DND-41 (cell line): ENCODE data around the gene EFNB2.

Experiments used
- ATAC-seq: fragments of 200-7000 bp; cut with Tn5 transposase; 3 replicates; pipeline ENCODE4 v1.9.1; 2021; ENCODE audit warnings: low read depth; ENCODE audit not compliant: insufficient read depth
- DNase-seq: peaks from one replicate; pipeline ENCODE4 v3.0.0-alpha.2; 2020
- H2AFZ ChIP-seq: 2 replicates; pipeline ENCODE4 v1.6.0; 2012; ENCODE audit warnings: low read depth, low read length
- H3K27ac ChIP-seq: 2 replicates; pipeline ENCODE4 v1.5.1; 2012; ENCODE audit warnings: low read length, inconsistent platforms
- H3K27me3 ChIP-seq: fragments of 200-600 bp; sonication (generic); 2 replicates; pipeline ENCODE4 v1.6.0; 2012; ENCODE audit warnings: low read length, mild to moderate bottlenecking, inconsistent platforms; ENCODE audit not compliant: insufficient read depth, poor library complexity
- H3K36me3 ChIP-seq: 2 replicates; pipeline ENCODE4 v1.5.1; 2012; ENCODE audit warnings: low read length, inconsistent platforms; ENCODE audit not compliant: insufficient read depth
- H3K4me1 ChIP-seq: 2 replicates; pipeline ENCODE4 v1.5.1; 2012; ENCODE audit warnings: mild to moderate bottlenecking, low read length; ENCODE audit not compliant: insufficient read depth
- H3K4me2 ChIP-seq: 2 replicates; pipeline ENCODE4 v1.6.0; 2012; ENCODE audit warnings: mild to moderate bottlenecking, moderate library complexity, low read length, inconsistent platforms; ENCODE audit not compliant: insufficient read depth
- H3K4me3 ChIP-seq, 2 experiments: fragments of 200-600 bp in 1 of 2; shearing (Covaris generic) in 1 of 2; 2 replicates each; pipeline ENCODE4 v1.5.1; 2012 to 2016; ENCODE audit warnings: inconsistent platforms in 2 of 2, low read length in 2 of 2, mild to moderate bottlenecking in 2 of 2, low read depth in 1 of 2, moderate library complexity in 1 of 2
- H3K79me2 ChIP-seq: 2 replicates; pipeline ENCODE4 v1.6.0; 2012; ENCODE audit warnings: low read length, inconsistent platforms; ENCODE audit not compliant: insufficient read depth
- H3K9ac ChIP-seq: 2 replicates; pipeline ENCODE4 v1.6.0; 2012; ENCODE audit warnings: low read depth, mild to moderate bottlenecking, inconsistent platforms, low read length, moderate library complexity
- H3K9me3 ChIP-seq: 2 replicates; pipeline ENCODE4 v1.5.1; 2012; ENCODE audit warnings: low read length, moderate library complexity, mild to moderate bottlenecking, inconsistent platforms; ENCODE audit not compliant: insufficient read depth, severe bottlenecking
- H4K20me1 ChIP-seq: 2 replicates; pipeline ENCODE4 v1.6.0; 2012; ENCODE audit warnings: low read length; ENCODE audit not compliant: insufficient read depth
- EZH2 ChIP-seq: IDR thresholded peaks from 3 replicates; pipeline ENCODE4 v1.6.1; 2012; ENCODE audit warnings: borderline replicate concordance, low read depth, mild to moderate bottlenecking, moderate library complexity, low read length, inconsistent platforms; ENCODE audit not compliant: severe bottlenecking
- TF ChIP-seq, protein P1 (sequence below): IDR thresholded peaks from 2 replicates; pipeline ENCODE4 v1.5.1; 2012; ENCODE audit warnings: borderline replicate concordance, low read length, moderate library complexity, mild to moderate bottlenecking; ENCODE audit not compliant: poor library complexity, severe bottlenecking; ENCODE audit errors: extremely low read depth

EFNB2 gene

DNA sequence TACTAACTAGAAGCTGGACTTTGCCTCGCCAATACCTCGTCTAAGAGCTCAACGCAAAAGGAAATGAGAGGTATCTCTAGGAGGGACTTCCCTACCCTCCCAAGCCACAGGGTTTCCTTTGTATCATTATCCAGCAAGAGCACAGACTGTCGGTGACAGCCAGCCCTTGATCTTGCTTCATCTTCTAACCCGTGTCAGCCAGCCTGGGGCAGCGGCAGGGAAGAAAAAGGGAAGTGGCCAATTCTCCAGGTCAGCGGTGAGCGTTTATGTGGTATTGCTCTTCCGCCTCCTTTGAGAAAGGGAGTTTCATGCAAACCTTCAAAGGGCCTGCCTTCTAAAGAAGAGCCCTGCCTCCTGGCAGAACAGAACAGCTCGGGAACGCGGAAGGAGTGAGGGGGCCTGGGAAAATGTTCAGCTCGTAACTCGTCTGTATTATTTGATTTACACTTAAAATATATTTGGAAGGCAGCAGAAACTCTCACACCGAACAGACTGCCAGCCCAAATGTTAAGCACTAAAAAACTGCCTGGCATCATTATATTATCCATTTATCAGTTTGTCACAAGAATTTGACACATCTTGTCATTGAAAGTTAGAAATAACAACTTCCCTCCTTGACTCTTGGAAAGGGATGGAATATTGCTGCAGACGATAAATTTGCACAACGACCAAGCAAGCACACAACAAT is 41.8 kb downstream of the EFNB2 start:
- Histone ChIP-seq H3K27ac (0 out of 2 replicates have a peak overlapping the region, but pooled peaks have one; percentile 21), H2AFZ (peak overlapping the region; percentile 57), H3K4me1 (peaks cover 35% of the 10 kb centered on the region), H3K9ac (no peak overlapping the region), H3K4me3 (peak overlapping the region in 1 of 2 experiments; percentile 6; a peak in 2 of 4 replicates), H3K36me3 (no peaks in the 10 kb centered on the region), H3K79me2 (no peaks in the 10 kb centered on the region), H4K20me1 (no peaks in the 10 kb centered on the region), H3K4me2 (peak overlapping the region; percentile 52), H3K9me3 (no peaks in the 10 kb centered on the region), H3K27me3 (no peaks in the 10 kb centered on the region)
- ATAC-seq: peak; percentile 89
- DNase-seq: peak; percentile 71
- TF ChIP-seq, protein P1, sequence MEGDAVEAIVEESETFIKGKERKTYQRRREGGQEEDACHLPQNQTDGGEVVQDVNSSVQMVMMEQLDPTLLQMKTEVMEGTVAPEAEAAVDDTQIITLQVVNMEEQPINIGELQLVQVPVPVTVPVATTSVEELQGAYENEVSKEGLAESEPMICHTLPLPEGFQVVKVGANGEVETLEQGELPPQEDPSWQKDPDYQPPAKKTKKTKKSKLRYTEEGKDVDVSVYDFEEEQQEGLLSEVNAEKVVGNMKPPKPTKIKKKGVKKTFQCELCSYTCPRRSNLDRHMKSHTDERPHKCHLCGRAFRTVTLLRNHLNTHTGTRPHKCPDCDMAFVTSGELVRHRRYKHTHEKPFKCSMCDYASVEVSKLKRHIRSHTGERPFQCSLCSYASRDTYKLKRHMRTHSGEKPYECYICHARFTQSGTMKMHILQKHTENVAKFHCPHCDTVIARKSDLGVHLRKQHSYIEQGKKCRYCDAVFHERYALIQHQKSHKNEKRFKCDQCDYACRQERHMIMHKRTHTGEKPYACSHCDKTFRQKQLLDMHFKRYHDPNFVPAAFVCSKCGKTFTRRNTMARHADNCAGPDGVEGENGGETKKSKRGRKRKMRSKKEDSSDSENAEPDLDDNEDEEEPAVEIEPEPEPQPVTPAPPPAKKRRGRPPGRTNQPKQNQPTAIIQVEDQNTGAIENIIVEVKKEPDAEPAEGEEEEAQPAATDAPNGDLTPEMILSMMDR: no peak
- TF ChIP-seq EZH2: no peak

DNA sequence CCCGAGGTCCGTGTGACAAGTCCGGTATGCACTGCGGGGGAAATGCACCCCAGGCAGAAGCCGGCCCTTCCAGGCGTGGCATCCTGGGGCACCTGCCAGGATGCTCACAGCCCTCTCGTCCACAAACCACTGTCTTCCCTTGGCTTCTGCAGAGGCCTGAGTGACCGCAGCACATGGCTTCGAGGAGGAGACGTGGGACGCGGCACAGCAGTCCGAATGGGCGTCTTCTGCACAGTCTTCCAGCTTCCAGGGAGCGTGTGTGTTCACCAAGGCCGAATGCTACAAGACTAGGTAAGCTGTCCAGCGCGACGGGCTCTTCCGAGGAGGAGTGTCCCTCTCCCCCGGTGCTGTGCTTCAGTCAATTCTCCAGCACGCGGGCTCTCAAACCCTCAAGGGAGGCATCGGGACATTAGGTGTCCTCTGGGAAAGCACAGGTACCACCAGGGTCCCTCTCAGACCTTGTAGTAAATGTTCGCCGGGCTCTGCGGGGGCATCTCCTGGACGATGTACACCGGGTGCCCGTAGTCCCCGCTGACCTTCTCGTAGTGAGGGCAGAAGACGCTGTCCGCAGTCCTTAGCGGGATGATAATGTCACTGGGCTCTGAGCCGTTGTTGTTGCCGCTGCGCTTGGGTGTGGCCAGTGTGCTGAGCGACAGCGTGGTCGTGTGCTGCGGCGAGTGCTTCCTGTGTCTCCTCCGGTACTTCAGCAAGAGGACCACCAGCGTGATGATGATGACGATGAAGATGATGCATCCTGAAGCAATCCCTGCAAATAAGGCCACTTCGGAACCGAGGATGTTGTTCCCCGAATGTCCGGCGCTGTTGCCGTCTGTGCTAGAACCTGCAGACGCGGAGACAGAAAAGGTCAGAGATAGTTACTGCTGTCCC is 42.6 kb downstream of the EFNB2 start:
- H3K9ac ChIP-seq: no peak overlapping the region
- no peak overlapping the region for H3K27ac ChIP-seq
- H4K20me1 ChIP-seq: no peaks in the 10 kb centered on the region
- peak overlapping the region; percentile 52 for H3K4me2 ChIP-seq
- H3K4me3 ChIP-seq: peak overlapping the region in 1 of 2 experiments; percentile 6; a peak in 2 of 4 replicates
- no peaks in the 10 kb centered on the region for H3K36me3 ChIP-seq
- no peak overlapping the region for H2AFZ ChIP-seq
- ATAC-seq: peak; percentile 12; the same call in 1 of the 3 replicates
- no peaks in the 10 kb centered on the region for H3K9me3 ChIP-seq
- no peak for TF ChIP-seq EZH2
- TF ChIP-seq, protein P1: no peak
- no peaks in the 10 kb centered on the region for H3K79me2 ChIP-seq
- H3K27me3 ChIP-seq: no peaks in the 10 kb centered on the region
- peaks cover 28% of the 10 kb centered on the region for H3K4me1 ChIP-seq
- no peak for DNase-seq

DNA sequence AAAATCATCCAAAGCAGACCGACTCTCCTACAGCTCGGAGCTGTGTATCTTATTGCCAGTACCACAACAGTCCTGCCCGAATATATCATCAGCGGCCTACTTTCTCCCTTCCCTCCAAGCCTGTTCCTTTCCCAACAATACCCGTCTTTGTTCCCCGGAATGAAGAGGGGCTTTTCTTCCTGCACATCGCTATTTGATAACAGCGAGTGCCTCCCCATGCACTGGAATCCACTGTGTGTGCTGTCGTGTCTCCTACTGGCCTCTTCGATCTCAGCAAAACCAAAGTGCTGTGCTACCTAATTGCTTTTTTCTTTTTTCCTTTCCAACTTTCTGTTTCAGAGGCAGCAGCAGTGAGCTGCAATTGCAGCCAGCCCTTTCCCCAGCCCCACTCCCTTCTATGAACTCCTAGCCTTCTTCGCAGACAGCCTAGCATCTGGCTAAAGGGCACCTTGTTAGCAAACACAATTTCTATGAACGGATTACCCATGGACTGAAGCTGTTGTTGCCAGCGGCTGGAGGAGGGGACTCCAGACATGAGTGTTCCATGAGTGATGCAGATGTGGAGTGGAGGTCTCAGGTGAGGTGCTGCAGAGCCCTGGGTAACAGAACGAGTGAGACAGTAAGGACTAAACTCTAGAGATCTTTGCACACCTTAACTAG is 43.4 kb downstream of the EFNB2 start:
- H3K27ac ChIP-seq: no peak overlapping the region
- no peak overlapping the region for H3K4me2 ChIP-seq
- no peaks in the 10 kb centered on the region for H3K9me3 ChIP-seq
- no peak for TF ChIP-seq EZH2
- TF ChIP-seq, protein P1: no peak
- DNase-seq (no peak), ATAC-seq (no peak)
- no peaks in the 10 kb centered on the region for H3K79me2 ChIP-seq
- no peaks in the 10 kb centered on the region for H4K20me1 ChIP-seq
- no peaks in the 10 kb centered on the region for H3K36me3 ChIP-seq
- no peaks in the 10 kb centered on the region for H3K27me3 ChIP-seq
- no peak overlapping the region for H3K4me3 ChIP-seq
- no peak overlapping the region for H3K9ac ChIP-seq
- H2AFZ ChIP-seq: no peak overlapping the region
- H3K4me1 ChIP-seq: peaks cover 28% of the 10 kb centered on the region
